ENCODE measurements around the gene CAMK2D.
A peak's percentile ranks its signal among the peaks of the same experiment; 100 is the strongest.

The CAMK2D gene

DNA sequence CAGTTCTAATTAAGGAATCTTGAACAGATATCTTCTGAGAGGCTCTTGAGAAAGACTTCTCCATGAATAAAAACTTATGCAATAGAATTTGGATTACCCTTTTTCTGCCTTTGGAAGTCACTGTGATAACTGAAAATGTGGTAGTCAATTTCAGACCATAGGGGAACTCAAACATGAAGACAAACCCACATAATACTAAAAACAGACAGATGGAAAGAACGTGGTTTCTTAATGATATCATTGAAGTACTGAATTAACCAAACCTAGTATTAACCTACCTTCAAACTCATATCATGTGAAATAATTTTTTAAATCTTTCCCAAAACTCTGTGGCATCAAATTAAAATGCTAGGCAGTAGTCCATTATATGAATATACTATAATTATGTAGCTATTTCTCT is 153.5 kb downstream of the CAMK2D start:
- TF ChIP-seq, protein P1, sequence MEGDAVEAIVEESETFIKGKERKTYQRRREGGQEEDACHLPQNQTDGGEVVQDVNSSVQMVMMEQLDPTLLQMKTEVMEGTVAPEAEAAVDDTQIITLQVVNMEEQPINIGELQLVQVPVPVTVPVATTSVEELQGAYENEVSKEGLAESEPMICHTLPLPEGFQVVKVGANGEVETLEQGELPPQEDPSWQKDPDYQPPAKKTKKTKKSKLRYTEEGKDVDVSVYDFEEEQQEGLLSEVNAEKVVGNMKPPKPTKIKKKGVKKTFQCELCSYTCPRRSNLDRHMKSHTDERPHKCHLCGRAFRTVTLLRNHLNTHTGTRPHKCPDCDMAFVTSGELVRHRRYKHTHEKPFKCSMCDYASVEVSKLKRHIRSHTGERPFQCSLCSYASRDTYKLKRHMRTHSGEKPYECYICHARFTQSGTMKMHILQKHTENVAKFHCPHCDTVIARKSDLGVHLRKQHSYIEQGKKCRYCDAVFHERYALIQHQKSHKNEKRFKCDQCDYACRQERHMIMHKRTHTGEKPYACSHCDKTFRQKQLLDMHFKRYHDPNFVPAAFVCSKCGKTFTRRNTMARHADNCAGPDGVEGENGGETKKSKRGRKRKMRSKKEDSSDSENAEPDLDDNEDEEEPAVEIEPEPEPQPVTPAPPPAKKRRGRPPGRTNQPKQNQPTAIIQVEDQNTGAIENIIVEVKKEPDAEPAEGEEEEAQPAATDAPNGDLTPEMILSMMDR (conservative IDR thresholded peaks at IDR 0.05): no peak
- no peak overlapping the region for H3K27ac ChIP-seq

DNA sequence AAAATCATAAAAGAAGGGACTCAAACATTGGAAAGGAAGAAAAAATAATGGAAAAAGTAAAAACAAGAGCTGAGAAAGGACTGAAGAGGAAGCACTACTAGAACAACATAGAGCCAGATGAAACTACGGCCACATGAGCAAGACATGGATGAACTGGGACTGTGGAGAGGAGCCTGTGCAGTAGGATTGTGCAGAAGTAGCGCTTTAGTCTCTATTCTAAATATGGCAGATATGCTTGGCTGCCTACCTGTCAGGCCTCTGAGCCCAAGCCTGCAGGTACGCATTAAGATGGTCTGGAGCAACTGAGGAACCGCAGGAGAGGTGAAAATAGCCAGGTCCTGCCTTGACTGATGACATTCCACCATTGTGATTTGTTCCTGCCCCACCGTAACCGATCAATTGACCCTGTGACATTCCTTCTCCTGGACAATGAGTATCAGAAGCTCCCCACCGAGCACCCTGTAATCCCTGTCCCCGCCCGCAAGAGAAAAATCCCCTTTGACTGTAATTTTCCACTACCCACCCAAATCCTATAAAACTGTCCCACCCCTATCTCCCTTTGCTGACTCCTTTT is 154.3 kb downstream of the CAMK2D start:
- TF ChIP-seq, protein P1 (conservative IDR thresholded peaks at IDR 0.05): no peak
- no peak overlapping the region for H3K27ac ChIP-seq

DNA sequence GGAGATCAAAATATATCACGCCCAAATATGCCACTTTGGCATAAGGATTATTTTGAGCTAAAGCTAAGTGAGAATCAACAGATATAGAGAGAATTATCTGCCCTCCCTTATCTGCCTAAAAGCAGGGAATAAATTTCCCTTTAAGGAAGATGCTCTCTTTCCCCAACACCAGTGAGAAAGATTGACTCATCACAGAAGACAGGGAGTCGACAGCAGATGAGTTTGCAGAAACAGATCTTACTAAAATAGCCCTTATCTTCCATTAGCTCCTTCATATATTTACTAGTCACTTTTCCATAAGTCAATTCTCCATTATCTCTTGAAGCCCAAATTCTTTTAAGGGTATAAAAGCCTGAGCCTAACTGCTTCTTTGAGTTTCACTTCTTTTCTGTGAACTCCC is 156.6 kb downstream of the CAMK2D start:
- H3K27ac ChIP-seq: peak overlapping the region; percentile 22; the same call in 1 of the 2 replicates
- TF ChIP-seq, protein P1 (conservative IDR thresholded peaks at IDR 0.05): no peak

DNA sequence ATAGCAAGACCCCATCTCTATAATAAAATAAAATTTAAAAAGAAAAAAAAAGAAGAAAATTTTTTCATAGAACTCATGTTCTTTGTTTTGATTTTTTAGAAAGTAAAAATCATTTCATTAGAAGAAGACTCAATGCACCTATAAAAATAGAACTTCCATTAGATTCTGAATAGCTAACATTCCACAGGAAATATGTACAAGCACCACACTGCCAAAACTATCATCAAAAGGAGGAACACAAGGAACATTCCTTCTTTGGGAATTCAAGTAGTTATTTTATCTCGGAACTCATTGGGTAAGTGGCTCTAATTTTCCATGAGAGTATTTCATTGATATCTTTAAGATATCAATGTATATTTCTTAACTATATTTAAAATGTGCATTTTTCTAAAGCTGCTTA is 157.6 kb downstream of the CAMK2D start:
- H3K27ac ChIP-seq: no peak overlapping the region
- TF ChIP-seq, protein P1 (conservative IDR thresholded peaks at IDR 0.05): no peak

DNA sequence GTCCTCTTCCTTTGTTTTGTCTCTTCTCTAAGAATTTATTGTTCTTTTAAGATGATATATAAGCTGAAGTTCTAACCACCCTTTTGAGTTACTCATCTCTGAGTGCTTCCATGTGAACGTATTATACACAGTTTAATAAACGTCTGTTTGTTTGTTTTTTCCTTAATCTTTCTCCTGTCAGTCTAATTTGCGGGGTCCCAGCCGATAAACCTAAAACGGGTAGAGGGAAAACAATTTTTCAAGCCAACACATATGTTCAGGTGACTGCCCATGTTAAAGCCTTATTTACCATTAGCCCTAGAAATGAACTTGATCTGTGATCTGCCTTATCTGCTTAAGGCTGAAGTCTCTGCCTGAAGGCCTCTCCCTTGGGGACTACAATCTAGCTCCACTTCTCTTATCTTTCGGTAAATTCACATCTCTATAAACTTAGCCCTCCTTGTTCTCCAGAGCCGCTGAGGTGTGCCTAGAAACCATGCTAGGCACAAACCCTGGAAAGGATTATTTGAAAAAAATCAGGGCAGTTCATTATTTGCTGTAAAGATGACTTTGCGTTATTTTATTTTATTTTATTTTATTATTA is 158.8 kb downstream of the CAMK2D start:
- TF ChIP-seq, protein P1 (conservative IDR thresholded peaks at IDR 0.05): no peak
- no peak overlapping the region for H3K27ac ChIP-seq

DNA sequence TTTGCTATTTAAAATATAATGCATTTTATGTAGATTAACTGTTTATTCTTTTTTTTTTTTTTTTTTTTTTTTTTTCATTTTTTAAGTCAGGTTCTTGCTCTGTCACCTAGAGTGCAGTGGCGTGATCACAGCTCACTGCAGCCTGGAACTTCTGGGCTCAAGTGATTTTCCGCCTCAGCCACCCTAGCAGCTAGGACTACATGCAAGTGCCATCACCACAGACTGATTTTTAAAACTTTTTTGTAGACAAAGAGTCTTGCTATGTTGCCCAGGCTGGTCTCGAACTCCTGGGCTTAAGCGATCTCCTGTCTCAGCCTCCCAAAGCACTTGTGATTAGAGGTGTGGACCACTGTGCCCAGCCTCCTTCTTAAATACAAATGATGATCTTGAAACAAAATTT is 159.9 kb downstream of the CAMK2D start:
- H3K27ac ChIP-seq: no peak overlapping the region
- TF ChIP-seq, protein P1 (conservative IDR thresholded peaks at IDR 0.05): no peak

DNA sequence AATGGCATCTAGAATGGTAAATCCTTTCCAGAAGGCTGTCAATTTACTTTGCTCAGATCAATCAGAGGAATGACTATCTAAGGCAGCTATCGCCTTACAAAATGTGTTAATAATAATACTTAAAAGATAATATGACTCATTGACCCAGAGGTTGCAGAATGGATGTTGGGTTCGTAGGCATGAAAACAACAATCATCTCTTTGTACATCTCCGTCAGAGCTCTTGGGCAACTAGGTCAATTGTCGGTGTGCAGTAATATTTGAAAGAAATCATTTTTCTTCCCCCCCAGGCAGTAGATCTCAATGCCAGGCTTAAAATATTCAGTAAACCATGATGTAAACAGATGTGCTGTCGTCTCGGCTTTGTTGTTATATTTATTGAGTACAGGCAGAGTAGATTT is 165.1 kb downstream of the CAMK2D start:
- TF ChIP-seq, protein P1 (conservative IDR thresholded peaks at IDR 0.05): no peak
- no peak overlapping the region for H3K27ac ChIP-seq

Data from VCaP (cell line).